Gastroesophageal sphincter (tissue), 4 donors: ENCODE measurements around the gene TBX21. TPM values are rescaled to one million over a fixed set of nuclear protein-coding genes. Genes with fewer than 3 reads are reported as not detected.

Source experiments
- ATAC-seq: fragments of 150-250 bp; one replicate; pipeline ENCODE4 v1.9.1; 2016; ENCODE audit warnings: mild to moderate bottlenecking, moderate library complexity
- H3K27ac ChIP-seq, 4 donors: fragments of 200-600 bp; sonication (generic) in 3 of 4; 1 replicate in 3 of 4; 2 replicates in 1 of 4; pipeline ENCODE4 v1.5.1; 2016 to 2019
- H3K27me3 ChIP-seq: fragments of 200-600 bp; sonication (generic); one replicate; pipeline ENCODE4 v1.5.1; 2019
- H3K36me3 ChIP-seq, 2 donors: fragments of 200-600 bp; sonication (generic); one replicate each; pipeline ENCODE4 v1.5.1; 2019; ENCODE audit warnings: control low read depth in 1 of 2
- H3K4me1 ChIP-seq, 3 donors: fragments of 200-600 bp; sonication (generic); 1 replicate in 2 of 3; 2 replicates in 1 of 3; pipeline ENCODE4 v1.5.1; 2016 to 2019; ENCODE audit warnings: control low read depth in 2 of 3
- H3K4me3 ChIP-seq, 2 donors: fragments of 200-600 bp; sonication (generic); one replicate each; pipeline ENCODE4 v1.5.1; 2019; ENCODE audit warnings: mild to moderate bottlenecking in 1 of 2, moderate library complexity in 1 of 2
- H3K9me3 ChIP-seq, 3 donors: fragments of 200-600 bp; sonication (generic); one replicate each; pipeline ENCODE4 v1.5.1; 2017 to 2019; ENCODE audit warnings: control low read depth in 2 of 3
- EP300 ChIP-seq: sonication (generic); formaldehyde crosslinking; IDR thresholded peaks from one replicate; pipeline ENCODE4 v1.6.1; 2017; ENCODE audit warnings: antibody characterized with exemption, mild to moderate bottlenecking
- POLR2A ChIP-seq, 2 donors: fragments of 450-650 bp; IDR thresholded peaks; one replicate each; pipeline ENCODE4 v1.6.1; 2017; ENCODE audit warnings: antibody characterized with exemption in 2 of 2, mild to moderate bottlenecking in 2 of 2, moderate library complexity in 1 of 2
- POLR2AphosphoS5 ChIP-seq: sonication (generic); formaldehyde crosslinking; IDR thresholded peaks from one replicate; pipeline ENCODE4 v1.6.1; 2017; ENCODE audit warnings: antibody characterized with exemption
- WGBS, 2 donors: methylation state at CpG; one replicate each; pipeline ENCODE4 v1.1.5; 2018; ENCODE audit warnings: low coverage in 1 of 2; 5-methylcytosine and 5-hydroxymethylcytosine counted together
- total RNA-seq, 4 donors: library from RNA; depleted of rRNA; stranded (reverse); fragments of >200 nt; gene quantifications; one replicate each; pipeline ENCODE4 v1.1.0, GENCODE V29; 2016
- TF ChIP-seq, protein P1 (sequence below), 4 experiments: fragments of 200-600 bp in 2 of 4; fragments of 450-650 bp in 2 of 4; sonication (generic) in 1 of 4; IDR thresholded peaks; one replicate each; pipeline ENCODE4 v1.5.1; 2017 to 2019; ENCODE audit warnings: antibody characterized with exemption in 4 of 4, mild to moderate bottlenecking in 2 of 4, moderate library complexity in 2 of 4

TBX21 gene
- total RNA-seq, 4 donors from 2014 or later = 0.94 to 1.1 TPM; not detected in 2

DNA sequence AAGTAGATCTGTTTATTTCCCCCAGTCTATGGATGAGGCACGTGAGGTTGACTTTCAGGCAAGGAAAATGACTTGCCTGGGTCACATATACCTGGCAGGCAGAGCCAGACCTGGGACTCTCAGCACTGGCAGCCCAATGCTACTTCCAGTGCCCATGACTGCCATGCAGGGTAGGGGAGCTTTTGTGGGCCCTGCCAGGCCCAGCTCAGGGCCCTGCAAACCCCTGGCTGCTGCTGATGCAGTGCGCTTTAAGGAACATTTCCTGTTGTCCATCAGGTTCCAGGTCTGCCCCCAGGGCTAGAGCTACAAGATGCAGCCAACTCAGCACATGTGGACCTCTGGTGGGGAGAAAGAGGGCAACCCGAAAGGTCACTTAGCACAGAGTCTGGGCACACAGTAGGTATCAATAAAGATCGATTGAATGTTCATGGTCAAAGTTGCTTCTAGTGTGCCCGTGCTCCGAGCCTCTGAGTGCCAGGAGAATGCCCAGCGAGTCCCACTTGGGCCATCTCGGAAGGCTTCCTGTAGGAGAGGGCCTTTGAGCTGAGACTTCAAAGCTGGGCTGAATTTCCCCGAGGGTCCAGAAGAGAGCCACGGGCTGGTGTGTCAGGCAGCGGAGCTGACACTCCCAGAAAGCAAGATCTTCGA, 513 bp upstream of the TBX21 start:
- no peaks in the 10 kb centered on the region for H3K36me3 ChIP-seq
- no peaks in the 10 kb centered on the region for H3K9me3 ChIP-seq
- H3K27ac ChIP-seq = no peak overlapping the region
- H3K27me3 ChIP-seq = peaks cover 94% of the 10 kb centered on the region
- no peak for ATAC-seq
- peak overlapping the region in 1 of 2 donors; percentile 52 for H3K4me3 ChIP-seq
- WGBS, 2 donors = 100% methylated on average over 1 of the region's 12 CpGs; no CpG with 5 or more reads in 1 of the 2 donors
- H3K4me1 ChIP-seq = peaks cover 0 to 18% (median 10%) of the 10 kb centered on the region in 3 donors
- TF ChIP-seq POLR2AphosphoS5 (no peak), EP300 (no peak), POLR2A (IDR thresholded peaks at IDR 0.05) (no peak)
- TF ChIP-seq, protein P1, sequence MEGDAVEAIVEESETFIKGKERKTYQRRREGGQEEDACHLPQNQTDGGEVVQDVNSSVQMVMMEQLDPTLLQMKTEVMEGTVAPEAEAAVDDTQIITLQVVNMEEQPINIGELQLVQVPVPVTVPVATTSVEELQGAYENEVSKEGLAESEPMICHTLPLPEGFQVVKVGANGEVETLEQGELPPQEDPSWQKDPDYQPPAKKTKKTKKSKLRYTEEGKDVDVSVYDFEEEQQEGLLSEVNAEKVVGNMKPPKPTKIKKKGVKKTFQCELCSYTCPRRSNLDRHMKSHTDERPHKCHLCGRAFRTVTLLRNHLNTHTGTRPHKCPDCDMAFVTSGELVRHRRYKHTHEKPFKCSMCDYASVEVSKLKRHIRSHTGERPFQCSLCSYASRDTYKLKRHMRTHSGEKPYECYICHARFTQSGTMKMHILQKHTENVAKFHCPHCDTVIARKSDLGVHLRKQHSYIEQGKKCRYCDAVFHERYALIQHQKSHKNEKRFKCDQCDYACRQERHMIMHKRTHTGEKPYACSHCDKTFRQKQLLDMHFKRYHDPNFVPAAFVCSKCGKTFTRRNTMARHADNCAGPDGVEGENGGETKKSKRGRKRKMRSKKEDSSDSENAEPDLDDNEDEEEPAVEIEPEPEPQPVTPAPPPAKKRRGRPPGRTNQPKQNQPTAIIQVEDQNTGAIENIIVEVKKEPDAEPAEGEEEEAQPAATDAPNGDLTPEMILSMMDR (IDR thresholded peaks at IDR 0.05) = no peak

DNA sequence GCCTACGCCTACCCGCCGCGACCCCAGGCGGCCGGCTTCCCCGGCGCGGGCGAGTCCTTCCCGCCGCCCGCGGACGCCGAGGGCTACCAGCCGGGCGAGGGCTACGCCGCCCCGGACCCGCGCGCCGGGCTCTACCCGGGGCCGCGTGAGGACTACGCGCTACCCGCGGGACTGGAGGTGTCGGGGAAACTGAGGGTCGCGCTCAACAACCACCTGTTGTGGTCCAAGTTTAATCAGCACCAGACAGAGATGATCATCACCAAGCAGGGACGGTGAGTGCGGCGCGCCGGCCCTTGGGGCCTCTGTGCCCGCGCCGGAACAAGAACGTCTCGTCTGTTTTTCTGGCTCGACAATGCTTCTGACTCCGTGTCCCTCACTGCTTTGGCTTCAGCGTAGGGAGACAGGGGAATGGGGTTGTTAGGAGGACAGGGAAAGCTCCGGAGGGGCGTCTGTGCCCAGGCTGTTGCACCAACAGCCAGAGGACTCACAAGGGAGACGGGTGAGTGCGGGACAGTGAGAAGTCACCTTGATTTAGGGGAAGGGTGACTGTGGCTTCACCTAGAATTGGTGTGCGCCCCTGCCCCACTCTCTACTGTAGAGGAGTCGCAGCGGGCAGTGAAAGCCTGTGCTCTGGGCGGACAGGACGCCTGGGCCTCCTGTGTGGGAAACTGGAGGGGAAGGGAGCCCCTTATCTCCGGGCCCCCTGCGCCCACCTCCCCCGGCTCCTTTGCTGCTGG, 806 bp downstream of the TBX21 start:
- H3K36me3 ChIP-seq = no peaks in the 10 kb centered on the region
- WGBS, 2 donors = 4% methylated on average over 13 of the region's 60 CpGs; no CpG with 5 or more reads in 1 of the 2 donors
- no peak for TF ChIP-seq POLR2AphosphoS5
- no peak for TF ChIP-seq POLR2A (IDR thresholded peaks at IDR 0.05)
- TF ChIP-seq EP300 = no peak
- TF ChIP-seq, protein P1 (IDR thresholded peaks at IDR 0.05) = no peak
- H3K27me3 ChIP-seq = peaks cover 85% of the 10 kb centered on the region
- no peaks in the 10 kb centered on the region for H3K9me3 ChIP-seq
- H3K4me1 ChIP-seq = peaks cover 0 to 18% (median 10%) of the 10 kb centered on the region in 3 donors
- peak overlapping the region in 1 of 2 donors; percentile 52 for H3K4me3 ChIP-seq
- peak overlapping the region in 1 of 4 donors; percentile 49 for H3K27ac ChIP-seq
- ATAC-seq = no peak

DNA sequence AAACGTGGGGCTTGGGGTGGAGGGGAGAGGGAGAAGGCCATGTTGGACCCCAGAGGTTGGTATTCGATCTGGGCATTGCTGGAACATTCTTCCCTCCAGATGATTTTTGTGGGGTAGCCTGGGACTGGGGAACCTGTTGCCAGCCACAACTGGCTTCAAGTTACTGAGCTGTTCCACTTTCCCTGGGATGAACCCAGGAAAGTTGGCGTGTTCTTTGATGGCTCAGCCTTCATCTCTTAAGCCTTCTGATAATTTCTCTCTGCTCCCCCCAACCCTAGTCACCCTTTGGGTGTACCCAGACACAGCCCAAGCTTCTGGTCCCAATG, 2.1 kb downstream of the TBX21 start:
- Histone ChIP-seq H3K4me3 (no peak overlapping the region), H3K27me3 (peaks cover 84% of the 10 kb centered on the region), H3K9me3 (no peaks in the 10 kb centered on the region), H3K4me1 (peaks cover 0 to 18% (median 10%) of the 10 kb centered on the region in 3 donors), H3K27ac (no peak overlapping the region), H3K36me3 (no peaks in the 10 kb centered on the region)
- 86 to 100% methylated on average over 2 of the region's 3 CpGs for WGBS, 2 donors
- no peak for TF ChIP-seq EP300
- ATAC-seq = no peak

DNA sequence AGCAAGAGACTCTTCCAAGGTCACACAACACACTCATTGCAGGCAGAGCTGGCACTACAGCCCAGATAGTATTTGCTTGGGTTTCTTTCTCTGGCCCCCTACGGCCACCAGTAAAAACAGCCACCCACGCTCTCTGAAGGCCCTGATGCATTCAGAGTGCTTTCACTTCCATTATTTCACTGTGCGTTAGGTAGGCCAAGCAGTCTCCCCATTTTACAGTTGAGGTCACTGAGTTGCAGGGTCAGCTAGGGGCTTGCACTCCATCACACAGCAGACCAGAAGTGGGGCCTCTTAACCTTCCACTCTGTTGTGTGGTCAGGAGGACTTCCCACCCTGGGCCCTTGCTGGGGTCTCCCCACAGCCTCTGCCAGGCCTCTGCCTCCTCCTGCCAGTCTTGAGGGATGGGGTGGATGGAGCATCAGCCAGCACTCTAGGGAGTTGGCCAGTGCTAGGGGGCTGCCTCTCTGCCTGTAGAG, 2.5 kb downstream of the TBX21 start:
- Histone ChIP-seq H3K27me3 (peaks cover 84% of the 10 kb centered on the region), H3K9me3 (no peaks in the 10 kb centered on the region), H3K27ac (no peak overlapping the region), H3K36me3 (no peaks in the 10 kb centered on the region), H3K4me3 (no peak overlapping the region), H3K4me1 (peaks cover 0 to 18% (median 10%) of the 10 kb centered on the region in 3 donors)
- no peak for ATAC-seq
- no peak for TF ChIP-seq POLR2AphosphoS5
- TF ChIP-seq, protein P1 (IDR thresholded peaks at IDR 0.05) = no peak
- TF ChIP-seq POLR2A (IDR thresholded peaks at IDR 0.05) = no peak
- WGBS, 2 donors = 100% methylated on average over 2 of the region's 3 CpGs; no CpG with 5 or more reads in 1 of the 2 donors

DNA sequence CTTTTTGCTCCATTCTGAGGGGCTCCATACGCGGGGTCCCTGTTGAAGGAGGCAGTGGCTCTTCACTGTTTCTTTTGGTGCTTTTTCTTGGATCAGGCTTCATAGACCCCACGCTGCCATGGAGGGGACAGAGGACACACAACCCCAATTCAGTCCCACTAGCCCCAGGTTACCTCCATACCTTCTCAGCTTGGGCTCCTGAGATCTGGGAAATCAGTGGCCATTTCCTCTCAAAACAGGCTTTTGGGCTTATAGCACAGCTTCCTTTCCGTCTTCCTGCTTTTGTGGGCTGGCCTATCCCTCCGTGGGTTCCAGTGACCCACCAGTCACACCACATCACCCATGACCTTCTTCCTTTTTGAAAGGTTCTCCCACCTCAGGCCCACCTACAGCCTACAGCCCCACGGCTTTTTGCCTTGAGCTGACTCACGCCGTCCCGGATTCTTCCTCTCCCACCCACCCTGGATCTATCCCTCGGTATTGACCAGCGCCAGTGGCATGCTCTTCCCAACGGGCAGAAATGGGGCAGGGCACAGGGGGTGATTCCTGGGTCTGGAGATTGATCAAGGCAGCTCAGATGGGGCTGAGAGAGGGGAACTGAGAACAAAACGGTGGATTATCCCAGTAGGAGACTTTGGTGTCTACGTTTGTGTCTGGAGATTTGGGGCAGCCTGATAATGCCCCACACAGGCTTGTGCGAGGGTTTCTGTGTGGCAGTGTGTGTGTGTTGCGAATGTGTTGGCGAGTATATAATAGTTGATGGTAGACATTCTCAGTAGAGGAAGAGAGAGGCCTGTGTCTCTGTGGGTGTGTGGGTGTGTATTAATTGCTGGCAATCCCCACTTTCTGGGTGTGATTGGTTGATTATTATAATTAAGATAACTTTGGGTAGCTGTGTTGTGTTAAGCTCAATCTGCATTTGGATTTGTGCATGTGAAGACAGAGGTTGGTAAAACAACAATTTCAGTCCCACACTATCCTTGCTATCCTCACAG, 3.8 kb downstream of the TBX21 start:
- H3K27ac ChIP-seq = no peak overlapping the region
- H3K36me3 ChIP-seq = no peaks in the 10 kb centered on the region
- peaks cover 81% of the 10 kb centered on the region for H3K27me3 ChIP-seq
- TF ChIP-seq POLR2AphosphoS5 = no peak
- no peak for TF ChIP-seq POLR2A (IDR thresholded peaks at IDR 0.05)
- TF ChIP-seq, protein P1 (IDR thresholded peaks at IDR 0.05) = no peak
- TF ChIP-seq EP300 = no peak
- ATAC-seq = no peak
- H3K9me3 ChIP-seq = no peaks in the 10 kb centered on the region
- WGBS, 2 donors = 71 to 73% methylated on average over 8 to 10 of the region's 17 CpGs
- no peak overlapping the region for H3K4me3 ChIP-seq
- H3K4me1 ChIP-seq = peaks cover 0 to 18% (median 10%) of the 10 kb centered on the region in 3 donors
